Stimulated activated CD4-positive, alpha-beta T cell treated with anti-CD3 and anti-CD28 coated beads, TNF-alpha, amount 100 ng/mL, for 4 hours (primary cell): Measurements from ENCODE around the gene CASK.
"Not testable (repeated sequence)": the region's sequence is repeated elsewhere in the genome, so short reads cannot be mapped to it uniquely, and the experiment has no call there.

Source experiments
- DNase-seq, 3 experiments: peaks; one replicate each; pipeline ENCODE4 v3.0.0-alpha.2; 2020; ENCODE audit warnings: low read depth in 3 of 3

The CASK gene

GRCh38 chrX:41693024-41693423 is 230.3 kb downstream of the CASK start:
- DNase-seq = no peak

GRCh38 chrX:41692162-41692749 is 231.1 kb downstream of the CASK start:
- DNase-seq = no peak

- no peak for DNase-seq
Measured at GRCh38 chrX:41689711-41690110, 233.6 kb downstream of the CASK start.

GRCh38 chrX:41688835-41689234 is 234.5 kb downstream of the CASK start, which contains the start of gene GPR34:
Gene GPR34, plus strand, starts transcription at chrX:41688973. Its CDS starts 6,661 bp downstream, at chrX:41695634.
- DNase-seq = no peak

- no peak for DNase-seq
Measured at GRCh38 chrX:41688156-41688555, 235.2 kb downstream of the CASK start.

GRCh38 chrX:41686788-41687187 is 236.6 kb downstream of the CASK start:
- DNase-seq = no peak

- DNase-seq = no peak
Measured at GRCh38 chrX:41684940-41685339, 238.4 kb downstream of the CASK start.

GRCh38 chrX:41684138-41684537 is 239.2 kb downstream of the CASK start:
- no peak for DNase-seq

- no peak for DNase-seq
Measured at GRCh38 chrX:41677183-41678060, 245.9 kb downstream of the CASK start.

GRCh38 chrX:41676361-41676760 is 247.0 kb downstream of the CASK start:
- DNase-seq = not testable (repeated sequence)

- DNase-seq = no peak
Measured at GRCh38 chrX:41672643-41673042, 250.7 kb downstream of the CASK start.

- DNase-seq = no peak
Measured at GRCh38 chrX:41671082-41671481, 252.3 kb downstream of the CASK start.

GRCh38 chrX:41670112-41670511 is 253.2 kb downstream of the CASK start:
- DNase-seq = no peak

- DNase-seq = no peak
Measured at GRCh38 chrX:41667631-41668030, 255.7 kb downstream of the CASK start.

GRCh38 chrX:41666251-41666650 is 257.1 kb downstream of the CASK start:
- DNase-seq = no peak

- DNase-seq = no peak
Measured at GRCh38 chrX:41665686-41666085, 257.7 kb downstream of the CASK start.

GRCh38 chrX:41664908-41665307 is 258.4 kb downstream of the CASK start:
- no peak for DNase-seq

GRCh38 chrX:41664375-41664901 is 258.9 kb downstream of the CASK start:
- DNase-seq = no peak

GRCh38 chrX:41661366-41662095 is 261.8 kb downstream of the CASK start:
- no peak for DNase-seq

GRCh38 chrX:41655631-41656030 is 267.7 kb downstream of the CASK start:
- no peak for DNase-seq

- DNase-seq = no peak
Measured at GRCh38 chrX:41655101-41655500, 268.3 kb downstream of the CASK start.

GRCh38 chrX:41653125-41653524 is 270.2 kb downstream of the CASK start:
- DNase-seq = no peak
